ENCODE measurements around the gene CHMP1A.
A peak's percentile ranks its signal among the peaks of the same experiment; 100 is the strongest.

DNA sequence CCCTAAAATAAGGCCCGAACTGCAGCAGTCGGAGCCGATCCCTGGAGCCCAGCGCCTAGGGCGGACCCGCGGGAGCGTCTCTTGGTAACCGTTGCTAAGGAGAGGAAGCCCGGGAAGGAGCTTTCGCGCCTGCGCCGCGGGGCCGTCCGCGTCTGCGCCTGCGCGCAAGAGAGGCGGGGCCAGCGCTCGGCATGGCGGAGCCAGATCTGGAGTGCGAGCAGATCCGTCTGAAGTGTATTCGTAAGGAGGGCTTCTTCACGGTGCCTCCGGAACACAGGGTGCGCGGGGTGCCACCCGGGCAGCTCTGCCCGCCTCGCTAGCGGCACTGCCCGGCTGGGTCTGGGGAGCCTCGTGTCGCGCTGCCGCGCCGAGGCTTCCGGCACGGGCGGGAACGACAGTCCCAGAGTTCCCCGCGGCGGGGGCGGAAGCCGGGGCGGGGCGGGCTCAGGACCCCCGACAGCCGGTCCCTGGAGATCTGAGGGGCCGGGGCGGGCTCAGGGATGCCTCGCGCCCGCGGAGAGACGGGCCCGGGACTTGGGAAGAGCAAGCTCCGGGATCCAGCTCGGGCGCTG lies 29.1 kb upstream of the CHMP1A start, which contains the start of gene CDK10:
- peak; percentile 75 for TF ChIP-seq POLR2AphosphoS5 (IDR thresholded peaks at IDR 0.05)
- TF ChIP-seq, protein P1, sequence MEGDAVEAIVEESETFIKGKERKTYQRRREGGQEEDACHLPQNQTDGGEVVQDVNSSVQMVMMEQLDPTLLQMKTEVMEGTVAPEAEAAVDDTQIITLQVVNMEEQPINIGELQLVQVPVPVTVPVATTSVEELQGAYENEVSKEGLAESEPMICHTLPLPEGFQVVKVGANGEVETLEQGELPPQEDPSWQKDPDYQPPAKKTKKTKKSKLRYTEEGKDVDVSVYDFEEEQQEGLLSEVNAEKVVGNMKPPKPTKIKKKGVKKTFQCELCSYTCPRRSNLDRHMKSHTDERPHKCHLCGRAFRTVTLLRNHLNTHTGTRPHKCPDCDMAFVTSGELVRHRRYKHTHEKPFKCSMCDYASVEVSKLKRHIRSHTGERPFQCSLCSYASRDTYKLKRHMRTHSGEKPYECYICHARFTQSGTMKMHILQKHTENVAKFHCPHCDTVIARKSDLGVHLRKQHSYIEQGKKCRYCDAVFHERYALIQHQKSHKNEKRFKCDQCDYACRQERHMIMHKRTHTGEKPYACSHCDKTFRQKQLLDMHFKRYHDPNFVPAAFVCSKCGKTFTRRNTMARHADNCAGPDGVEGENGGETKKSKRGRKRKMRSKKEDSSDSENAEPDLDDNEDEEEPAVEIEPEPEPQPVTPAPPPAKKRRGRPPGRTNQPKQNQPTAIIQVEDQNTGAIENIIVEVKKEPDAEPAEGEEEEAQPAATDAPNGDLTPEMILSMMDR (IDR thresholded peaks at IDR 0.05) = peak in 1 of 4 experiments; percentile 7
